OCI-LY7 (cell line): ENCODE measurements around the gene ERMAP. TPM values are rescaled to one million over a fixed set of nuclear protein-coding genes. Genes with fewer than 3 reads are reported as not detected.

Experiments
- BruUV-seq: library from RNA; stranded (reverse); fragments of 400-500 nt; replicated peaks from 2 replicates; lab custom pipeline; 2021; lab: Mats Ljungman, UMichigan
- CTCF ChIA-PET: fragments of 300-600 bp; sonication (Branson Sonifier 250); formaldehyde crosslinking; loops from one replicate; lab custom pipeline; 2022; ENCODE audit warnings: antibody characterized with exemption; ENCODE audit not compliant: unreplicated experiment; lab: Charles Lee
- POLR2A ChIA-PET: fragments of 300-600 bp; sonication (Branson Sonifier 250); formaldehyde crosslinking; loops from one replicate; lab custom pipeline; 2022; ENCODE audit warnings: antibody characterized with exemption; lab: Charles Lee
- DNase-seq: peaks from one replicate; pipeline ENCODE4 v3.0.0-alpha.2; 2015; ENCODE audit warnings: low spot score
- H2AFZ ChIP-seq: fragments of 200-600 bp; sonication (generic), shearing (Covaris generic); 2 replicates; pipeline ENCODE4 v1.6.1; 2014; ENCODE audit warnings: mild to moderate bottlenecking, antibody characterized with exemption, low read length, moderate library complexity
- H3K27ac ChIP-seq: fragments of 200-600 bp; sonication (generic); 2 replicates; pipeline ENCODE4 v1.5.1; 2014; ENCODE audit warnings: mixed run types, low read depth, mild to moderate bottlenecking, moderate library complexity, low read length, inconsistent platforms; ENCODE audit not compliant: poor library complexity, severe bottlenecking
- H3K36me3 ChIP-seq: fragments of 200-600 bp; sonication (generic); 2 replicates; pipeline ENCODE4 v1.6.1; 2014; ENCODE audit warnings: mild to moderate bottlenecking, antibody characterized with exemption, low read length, moderate library complexity, mixed read lengths; ENCODE audit not compliant: insufficient read depth
- H3K4me1 ChIP-seq: fragments of 200-600 bp; sonication (generic); 2 replicates; pipeline ENCODE4 v1.5.1; 2014; ENCODE audit warnings: mild to moderate bottlenecking, low read length; ENCODE audit not compliant: insufficient read depth, poor library complexity, severe bottlenecking
- H3K4me2 ChIP-seq: fragments of 200-600 bp; sonication (generic); 2 replicates; pipeline ENCODE4 v1.6.1; 2014; ENCODE audit warnings: mild to moderate bottlenecking, low read length
- H3K4me3 ChIP-seq: fragments of 200-600 bp; sonication (generic); 2 replicates; pipeline ENCODE4 v1.5.1; 2014; ENCODE audit warnings: mild to moderate bottlenecking, low read depth, low read length; ENCODE audit not compliant: poor library complexity, severe bottlenecking
- H3K79me2 ChIP-seq: fragments of 200-600 bp; sonication (generic); 2 replicates; pipeline ENCODE4 v1.6.1; 2016; ENCODE audit warnings: low read depth, mild to moderate bottlenecking, low read length, moderate library complexity, mixed read lengths; ENCODE audit not compliant: insufficient read depth
- H3K9me2 ChIP-seq: fragments of 200-600 bp; sonication (generic); 2 replicates; pipeline ENCODE4 v1.6.1; 2016; ENCODE audit warnings: mild to moderate bottlenecking, low read length, mixed read lengths; ENCODE audit not compliant: insufficient read depth
- H3K9me3 ChIP-seq: fragments of 200-600 bp; sonication (generic); 2 replicates; pipeline ENCODE4 v1.6.1; 2014; ENCODE audit warnings: mild to moderate bottlenecking, mixed run types, low read length, mixed read lengths
- H4K20me1 ChIP-seq: fragments of 200-600 bp; sonication (generic); 2 replicates; pipeline ENCODE4 v1.6.1; 2014; ENCODE audit warnings: mild to moderate bottlenecking, antibody characterized with exemption, low read length, moderate library complexity, mixed read lengths; ENCODE audit not compliant: insufficient read depth
- EZH2phosphoT487 ChIP-seq: fragments of 200-600 bp; sonication (generic); IDR thresholded peaks from 2 replicates; pipeline ENCODE4 v1.6.1; 2018; ENCODE audit warnings: low read depth, borderline replicate concordance, mild to moderate bottlenecking, mixed run types, antibody characterized with exemption, low read length, moderate library complexity, mixed read lengths
- intact Hi-C: fragments of 100-400 bp; cut with micrococcal nuclease; formaldehyde crosslinking; loops from one replicate; pipeline ENCODE4 v1.10.0; 2022; ENCODE audit not compliant: unreplicated experiment
- total RNA-seq, 2 experiments: library from RNA; depleted of rRNA in 1 of 2; stranded (reverse); fragments of >200 nt in 1 of 2; shearing (Covaris generic) in 1 of 2; gene quantifications; 2 replicates each; pipeline ENCODE4 v1.2.3, GENCODE V29; 2014 to 2022
- TF ChIP-seq, protein P1 (sequence below): fragments of 200-600 bp; sonication (generic); conservative IDR thresholded peaks from 2 replicates; pipeline ENCODE4 v1.5.1; 2014; ENCODE audit warnings: mild to moderate bottlenecking, antibody characterized with exemption, low read length, moderate library complexity, mixed read lengths

ERMAP gene
- total RNA-seq, 2 experiments from 2014 or later: 2.7 to 5.1 TPM

DNA sequence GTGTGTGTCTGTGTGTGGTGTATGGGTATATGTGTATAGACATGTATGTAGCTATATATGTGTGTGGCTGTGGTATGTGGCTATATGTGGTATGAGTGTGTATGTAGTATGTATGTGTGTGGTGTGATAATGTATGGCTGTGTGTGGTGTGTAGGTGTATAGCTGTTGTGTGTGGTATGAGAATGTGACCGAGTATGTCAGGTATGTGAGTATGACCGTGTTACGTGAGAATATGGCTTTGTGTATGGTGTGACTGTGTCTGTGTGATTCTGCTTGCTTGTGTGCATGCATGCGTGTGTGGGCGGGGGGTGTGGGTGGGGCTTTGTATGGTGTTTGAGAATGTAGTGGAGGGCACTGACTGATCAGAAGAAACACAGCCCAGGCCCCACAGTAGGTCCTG, 33.0 kb downstream of the ERMAP start:
- DNase-seq: no peak
- POLR2A ChIA-PET: no interaction called here
- intact Hi-C loops: no loop called here
- Histone ChIP-seq H2AFZ (no peak overlapping the region), H3K9me3 (no peaks in the 10 kb centered on the region), H3K4me2 (peak overlapping the region; percentile 50; the same call in 1 of the 2 replicates), H4K20me1 (no peaks in the 10 kb centered on the region), H3K4me3 (no peak overlapping the region), H3K4me1 (peaks cover 66% of the 10 kb centered on the region), H3K79me2 (peaks cover 27% of the 10 kb centered on the region), H3K9me2 (no peaks in the 10 kb centered on the region), H3K27ac (peak overlapping the region; percentile 46), H3K36me3 (peaks cover 46% of the 10 kb centered on the region)
- CTCF ChIA-PET: no interaction called here
- BruUV-seq: no TSS peak
- TF ChIP-seq, protein P1, sequence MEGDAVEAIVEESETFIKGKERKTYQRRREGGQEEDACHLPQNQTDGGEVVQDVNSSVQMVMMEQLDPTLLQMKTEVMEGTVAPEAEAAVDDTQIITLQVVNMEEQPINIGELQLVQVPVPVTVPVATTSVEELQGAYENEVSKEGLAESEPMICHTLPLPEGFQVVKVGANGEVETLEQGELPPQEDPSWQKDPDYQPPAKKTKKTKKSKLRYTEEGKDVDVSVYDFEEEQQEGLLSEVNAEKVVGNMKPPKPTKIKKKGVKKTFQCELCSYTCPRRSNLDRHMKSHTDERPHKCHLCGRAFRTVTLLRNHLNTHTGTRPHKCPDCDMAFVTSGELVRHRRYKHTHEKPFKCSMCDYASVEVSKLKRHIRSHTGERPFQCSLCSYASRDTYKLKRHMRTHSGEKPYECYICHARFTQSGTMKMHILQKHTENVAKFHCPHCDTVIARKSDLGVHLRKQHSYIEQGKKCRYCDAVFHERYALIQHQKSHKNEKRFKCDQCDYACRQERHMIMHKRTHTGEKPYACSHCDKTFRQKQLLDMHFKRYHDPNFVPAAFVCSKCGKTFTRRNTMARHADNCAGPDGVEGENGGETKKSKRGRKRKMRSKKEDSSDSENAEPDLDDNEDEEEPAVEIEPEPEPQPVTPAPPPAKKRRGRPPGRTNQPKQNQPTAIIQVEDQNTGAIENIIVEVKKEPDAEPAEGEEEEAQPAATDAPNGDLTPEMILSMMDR: no peak
- no peak for TF ChIP-seq EZH2phosphoT487

DNA sequence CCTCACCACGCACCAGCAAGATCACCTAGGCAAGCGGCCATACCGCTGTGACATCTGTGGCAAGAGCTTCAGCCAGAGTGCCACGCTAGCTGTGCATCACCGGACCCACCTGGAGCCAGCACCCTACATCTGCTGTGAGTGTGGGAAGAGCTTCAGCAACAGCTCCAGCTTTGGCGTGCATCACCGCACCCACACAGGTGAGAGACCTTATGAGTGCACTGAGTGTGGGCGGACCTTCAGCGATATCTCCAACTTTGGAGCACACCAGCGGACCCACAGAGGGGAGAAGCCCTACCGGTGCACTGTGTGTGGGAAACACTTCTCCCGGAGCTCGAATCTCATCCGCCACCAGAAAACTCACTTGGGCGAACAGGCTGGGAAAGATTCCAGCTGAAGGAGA, 34.5 kb downstream of the ERMAP start:
- DNase-seq: peak; percentile 78
- BruUV-seq: no TSS peak
- Histone ChIP-seq H3K9me3 (no peaks in the 10 kb centered on the region), H3K4me2 (peak overlapping the region; percentile 50), H3K4me1 (peaks cover 60% of the 10 kb centered on the region), H3K36me3 (peaks cover 46% of the 10 kb centered on the region), H3K4me3 (peak overlapping the region; percentile 9), H3K27ac (peak overlapping the region; percentile 50), H2AFZ (no peak overlapping the region), H4K20me1 (no peaks in the 10 kb centered on the region), H3K79me2 (peaks cover 27% of the 10 kb centered on the region), H3K9me2 (no peaks in the 10 kb centered on the region)
- TF ChIP-seq, protein P1: no peak
- no peak for TF ChIP-seq EZH2phosphoT487
- ChIA-PET POLR2A (interaction anchor here (0.6 kb wide), 1 partner anchor 454 kb away, joined by 3 read pairs; no protein-coding TSS in a partner anchor), CTCF (no interaction called here)
- intact Hi-C loops: no loop called here

DNA sequence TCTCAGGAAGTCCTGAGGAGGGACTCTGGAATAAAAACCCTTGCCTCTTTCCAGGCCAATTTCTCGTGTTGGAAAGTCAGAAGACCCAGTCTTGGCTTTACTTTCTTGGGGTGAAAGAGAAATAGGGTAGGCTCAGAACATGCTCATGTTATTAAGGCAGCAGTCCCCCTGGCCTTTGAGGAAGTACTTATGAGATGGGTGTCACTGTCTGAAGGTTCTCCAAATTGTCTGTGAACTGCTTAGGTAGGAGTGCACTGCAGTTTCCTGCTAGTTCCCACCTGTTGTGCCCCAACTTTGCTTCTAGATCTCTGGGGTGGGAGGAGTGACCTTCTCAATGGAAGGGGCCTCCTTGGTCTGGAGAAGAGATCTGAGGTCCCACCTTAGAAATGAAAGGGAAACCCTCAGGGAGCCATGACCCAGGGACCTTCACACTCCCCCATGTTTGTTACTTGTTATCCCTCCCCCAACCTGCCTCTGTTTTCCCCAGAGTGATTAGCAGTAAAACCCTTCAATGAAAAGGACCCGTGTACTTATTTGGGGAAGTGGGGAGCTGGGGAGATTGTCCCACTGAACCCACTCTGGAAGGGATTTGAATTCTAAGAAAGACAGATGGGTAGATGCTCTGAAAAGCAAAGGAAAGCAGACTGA, 35.2 kb downstream of the ERMAP start:
- no peak for TF ChIP-seq EZH2phosphoT487
- TF ChIP-seq, protein P1: no peak
- BruUV-seq: no TSS peak
- Histone ChIP-seq H3K4me3 (peak overlapping the region; percentile 9), H3K4me1 (peaks cover 60% of the 10 kb centered on the region), H3K4me2 (peak overlapping the region; percentile 50), H2AFZ (no peak overlapping the region), H4K20me1 (no peaks in the 10 kb centered on the region), H3K79me2 (peaks cover 23% of the 10 kb centered on the region), H3K9me2 (no peaks in the 10 kb centered on the region), H3K27ac (peak overlapping the region; percentile 50), H3K9me3 (no peaks in the 10 kb centered on the region), H3K36me3 (peaks cover 46% of the 10 kb centered on the region)
- peak; percentile 50 for DNase-seq
- intact Hi-C loops: no loop called here
- POLR2A ChIA-PET: no interaction called here
- CTCF ChIA-PET: no interaction called here
